OCI-LY7 (cell line): ENCODE results near the gene FGD3. TPM values are rescaled to one million over a fixed set of nuclear protein-coding genes. Genes with fewer than 3 reads are reported as not detected.

ENCODE experiments used
- BruUV-seq: library from RNA; stranded (reverse); fragments of 400-500 nt; replicated peaks from 2 replicates; lab custom pipeline; 2021; lab: Mats Ljungman, UMichigan
- CTCF ChIA-PET: fragments of 300-600 bp; sonication (Branson Sonifier 250); formaldehyde crosslinking; loops from one replicate; lab custom pipeline; 2022; ENCODE audit warnings: antibody characterized with exemption; ENCODE audit not compliant: unreplicated experiment; lab: Charles Lee
- POLR2A ChIA-PET: fragments of 300-600 bp; sonication (Branson Sonifier 250); formaldehyde crosslinking; loops from one replicate; lab custom pipeline; 2022; ENCODE audit warnings: antibody characterized with exemption; lab: Charles Lee
- DNase-seq: peaks from one replicate; pipeline ENCODE4 v3.0.0-alpha.2; 2015; ENCODE audit warnings: low spot score
- H2AFZ ChIP-seq: fragments of 200-600 bp; sonication (generic), shearing (Covaris generic); 2 replicates; pipeline ENCODE4 v1.6.1; 2014; ENCODE audit warnings: mild to moderate bottlenecking, antibody characterized with exemption, low read length, moderate library complexity
- H3K27ac ChIP-seq: fragments of 200-600 bp; sonication (generic); 2 replicates; pipeline ENCODE4 v1.5.1; 2014; ENCODE audit warnings: mixed run types, low read depth, mild to moderate bottlenecking, moderate library complexity, low read length, inconsistent platforms; ENCODE audit not compliant: poor library complexity, severe bottlenecking
- H3K36me3 ChIP-seq: fragments of 200-600 bp; sonication (generic); 2 replicates; pipeline ENCODE4 v1.6.1; 2014; ENCODE audit warnings: mild to moderate bottlenecking, antibody characterized with exemption, low read length, moderate library complexity, mixed read lengths; ENCODE audit not compliant: insufficient read depth
- H3K4me1 ChIP-seq: fragments of 200-600 bp; sonication (generic); 2 replicates; pipeline ENCODE4 v1.5.1; 2014; ENCODE audit warnings: mild to moderate bottlenecking, low read length; ENCODE audit not compliant: insufficient read depth, poor library complexity, severe bottlenecking
- H3K4me2 ChIP-seq: fragments of 200-600 bp; sonication (generic); 2 replicates; pipeline ENCODE4 v1.6.1; 2014; ENCODE audit warnings: mild to moderate bottlenecking, low read length
- H3K4me3 ChIP-seq: fragments of 200-600 bp; sonication (generic); 2 replicates; pipeline ENCODE4 v1.5.1; 2014; ENCODE audit warnings: mild to moderate bottlenecking, low read depth, low read length; ENCODE audit not compliant: poor library complexity, severe bottlenecking
- H3K79me2 ChIP-seq: fragments of 200-600 bp; sonication (generic); 2 replicates; pipeline ENCODE4 v1.6.1; 2016; ENCODE audit warnings: low read depth, mild to moderate bottlenecking, low read length, moderate library complexity, mixed read lengths; ENCODE audit not compliant: insufficient read depth
- H3K9me2 ChIP-seq: fragments of 200-600 bp; sonication (generic); 2 replicates; pipeline ENCODE4 v1.6.1; 2016; ENCODE audit warnings: mild to moderate bottlenecking, low read length, mixed read lengths; ENCODE audit not compliant: insufficient read depth
- H3K9me3 ChIP-seq: fragments of 200-600 bp; sonication (generic); 2 replicates; pipeline ENCODE4 v1.6.1; 2014; ENCODE audit warnings: mild to moderate bottlenecking, mixed run types, low read length, mixed read lengths
- H4K20me1 ChIP-seq: fragments of 200-600 bp; sonication (generic); 2 replicates; pipeline ENCODE4 v1.6.1; 2014; ENCODE audit warnings: mild to moderate bottlenecking, antibody characterized with exemption, low read length, moderate library complexity, mixed read lengths; ENCODE audit not compliant: insufficient read depth
- CTCF ChIP-seq: fragments of 200-600 bp; sonication (generic); conservative IDR thresholded peaks from 2 replicates; pipeline ENCODE4 v1.5.1; 2014; ENCODE audit warnings: mild to moderate bottlenecking, antibody characterized with exemption, low read length, moderate library complexity, mixed read lengths
- EZH2phosphoT487 ChIP-seq: fragments of 200-600 bp; sonication (generic); IDR thresholded peaks from 2 replicates; pipeline ENCODE4 v1.6.1; 2018; ENCODE audit warnings: low read depth, borderline replicate concordance, mild to moderate bottlenecking, mixed run types, antibody characterized with exemption, low read length, moderate library complexity, mixed read lengths
- intact Hi-C: fragments of 100-400 bp; cut with micrococcal nuclease; formaldehyde crosslinking; loops from one replicate; pipeline ENCODE4 v1.10.0; 2022; ENCODE audit not compliant: unreplicated experiment
- total RNA-seq, 2 experiments: library from RNA; depleted of rRNA in 1 of 2; stranded (reverse); fragments of >200 nt in 1 of 2; shearing (Covaris generic) in 1 of 2; gene quantifications; 2 replicates each; pipeline ENCODE4 v1.2.3, GENCODE V29; 2014 to 2022

The FGD3 gene
- total RNA-seq, 2 experiments from 2014 or later: 22.1 to 22.9 TPM

- TF ChIP-seq EZH2phosphoT487: no peak
- no peak for TF ChIP-seq CTCF
- Histone ChIP-seq H4K20me1 (0 out of 2 replicates have a peak, but pooled peaks cover 5% of the 10 kb centered on the region), H3K4me3 (no peak overlapping the region), H3K27ac (no peak overlapping the region), H2AFZ (no peak overlapping the region), H3K4me1 (peaks cover 16% of the 10 kb centered on the region), H3K4me2 (no peak overlapping the region), H3K79me2 (peaks cover 3% of the 10 kb centered on the region; the same call in 1 of the 2 replicates), H3K9me3 (no peaks in the 10 kb centered on the region), H3K9me2 (no peaks in the 10 kb centered on the region), H3K36me3 (peaks cover 19% of the 10 kb centered on the region)
- ChIA-PET CTCF (no interaction called here), POLR2A (interaction anchor here (0.8 kb wide), 1 partner anchor 80 kb away, joined by 3 read pairs; no protein-coding TSS in a partner anchor)
- no peak for DNase-seq
- intact Hi-C loops: no loop called here
- no TSS peak for BruUV-seq
Observed at GRCh38 chr9:92974161-92974661, 26.9 kb downstream of the FGD3 start.

GRCh38 chr9:92974761-92975755 is 27.7 kb downstream of the FGD3 start:
- CTCF ChIA-PET: no interaction called here
- no peak overlapping the region for H3K4me2 ChIP-seq

More at GRCh38 chr9:92974761-92975755, 27.7 kb downstream of the FGD3 start:
- no TSS peak for BruUV-seq
- Histone ChIP-seq H3K36me3 (peaks cover 27% of the 10 kb centered on the region), H3K79me2 (peaks cover 3% of the 10 kb centered on the region; the same call in 1 of the 2 replicates), H3K9me2 (no peaks in the 10 kb centered on the region), H3K4me1 (peaks cover 14% of the 10 kb centered on the region), H2AFZ (no peak overlapping the region), H4K20me1 (0 out of 2 replicates have a peak, but pooled peaks cover 5% of the 10 kb centered on the region), H3K9me3 (no peaks in the 10 kb centered on the region; the same call in 1 of the 2 replicates), H3K4me3 (no peak overlapping the region), H3K27ac (no peak overlapping the region)
- intact Hi-C loops: no loop called here
- TF ChIP-seq CTCF (no peak), EZH2phosphoT487 (no peak)
- DNase-seq: no peak
- POLR2A ChIA-PET: interaction anchor here (0.8 kb wide), 1 partner anchor 80 kb away, joined by 3 read pairs; no protein-coding TSS in a partner anchor
